Measurements from ENCODE around the gene RCL1. TPM values are rescaled to one million over a fixed set of nuclear protein-coding genes. Genes with fewer than 3 reads are reported as not detected.
"Not testable (repeated sequence)": the region's sequence is repeated elsewhere in the genome, so short reads cannot be mapped to it uniquely, and the experiment has no call there.

The RCL1 gene
- 10 to 100 TPM; 29.2 to 32.0 TPM for total RNA-seq
- polyA plus RNA-seq (ENCODE audit: insufficient read length in 2 of 2) = 10 to 100 TPM; 14.3 to 16.0 TPM
- long read RNA-seq, donor 1 = 0 reads
- long read RNA-seq, donor 2, partial matches to known transcripts = 0 of 4 reads
- long read RNA-seq, donor 2, other reads (novel, unspliced or antisense) = 0 of 4 reads
- long read RNA-seq, donor 3, partial matches to known transcripts = 5 of 8 reads
- long read RNA-seq, donor 3, other reads (novel, unspliced or antisense) = 0 of 8 reads
- long read RNA-seq, donor 4, transcript RCL1-204 (9 exons, 2,134 nt) = major isoform, 6 of 6 reads
- long read RNA-seq, donor 4, partial matches to known transcripts = 0 of 6 reads
- long read RNA-seq, donor 4, other reads (novel, unspliced or antisense) = 0 of 6 reads

- Histone ChIP-seq H3K9me3 (ENCODE audit: control insufficient read depth, insufficient read depth, low read length) (no peaks in the 10 kb centered on the region), H3K27ac (ENCODE audit: low read depth, low read length) (peak within 1 kb of the TSS; percentile 93), H3K4me1 (ENCODE audit: control insufficient read depth, insufficient read depth, low read length) (peaks cover 6% of the 10 kb centered on the region), H3K36me3 (ENCODE audit: control insufficient read depth, insufficient read depth, low read length) (no peaks in the 10 kb centered on the region), H3K4me3 (ENCODE audit: low read depth, low read length) (peak within 1 kb of the TSS; percentile 91), H3K27me3 (ENCODE audit: control insufficient read depth, insufficient read depth, low read length) (no peaks in the 10 kb centered on the region)
- under 1% methylated on average over 106 of the region's 106 CpGs for WGBS (ENCODE audit: insufficient coverage)
- peak; percentile 87 to 98 (median 94) for DNase-seq (ENCODE audit: low read depth in 4 of 6, low spot score in 6 of 6)
Observed at GRCh38 chr9:4792572-4793458, at the start of gene RCL1. TSS of gene RCL1 (plus strand) at chr9:4792944. CDS start at chr9:4793092, 148 bp downstream.

GRCh38 chr9:4743131-4743875, 49.4 kb upstream of the RCL1 start:
- DNase-seq (ENCODE audit: low read depth in 4 of 6, low spot score in 6 of 6) = peak in 2 of 6 donors; percentile 11 to 23
- WGBS (ENCODE audit: insufficient coverage) = 47% methylated on average over 3 of the region's 5 CpGs
- no peak overlapping the region for H3K27ac ChIP-seq (ENCODE audit: low read depth, low read length)

GRCh38 chr9:4746278-4747030, 46.3 kb upstream of the RCL1 start:
- H3K4me1 ChIP-seq (ENCODE audit: control insufficient read depth, insufficient read depth, low read length) = peaks cover 10% of the 10 kb centered on the region
- no peaks in the 10 kb centered on the region for H3K27me3 ChIP-seq (ENCODE audit: control insufficient read depth, insufficient read depth, low read length)
- DNase-seq (ENCODE audit: low read depth in 4 of 6, low spot score in 6 of 6) = no peak
- H3K27ac ChIP-seq (ENCODE audit: low read depth, low read length) = no peak overlapping the region
- no peak overlapping the region for H3K4me3 ChIP-seq (ENCODE audit: low read depth, low read length)
- no CpG with 5 or more reads among the region's 2 CpGs for WGBS (ENCODE audit: insufficient coverage)
- no peaks in the 10 kb centered on the region for H3K9me3 ChIP-seq (ENCODE audit: control insufficient read depth, insufficient read depth, low read length)
- H3K36me3 ChIP-seq (ENCODE audit: control insufficient read depth, insufficient read depth, low read length) = no peaks in the 10 kb centered on the region

More at GRCh38 chr9:4743131-4743875, 49.4 kb upstream of the RCL1 start:
- Histone ChIP-seq H3K9me3 (ENCODE audit: control insufficient read depth, insufficient read depth, low read length) (no peaks in the 10 kb centered on the region), H3K27me3 (ENCODE audit: control insufficient read depth, insufficient read depth, low read length) (no peaks in the 10 kb centered on the region), H3K4me3 (ENCODE audit: low read depth, low read length) (no peak overlapping the region), H3K36me3 (ENCODE audit: control insufficient read depth, insufficient read depth, low read length) (no peaks in the 10 kb centered on the region), H3K4me1 (ENCODE audit: control insufficient read depth, insufficient read depth, low read length) (peaks cover 22% of the 10 kb centered on the region)

GRCh38 chr9:4748612-4749011, 44.1 kb upstream of the RCL1 start:
- DNase-seq (ENCODE audit: low read depth in 4 of 6, low spot score in 6 of 6) = no peak
- Histone ChIP-seq H3K4me3 (ENCODE audit: low read depth, low read length) (no peak overlapping the region), H3K4me1 (ENCODE audit: control insufficient read depth, insufficient read depth, low read length) (no peaks in the 10 kb centered on the region), H3K36me3 (ENCODE audit: control insufficient read depth, insufficient read depth, low read length) (no peaks in the 10 kb centered on the region), H3K27me3 (ENCODE audit: control insufficient read depth, insufficient read depth, low read length) (no peaks in the 10 kb centered on the region), H3K9me3 (ENCODE audit: control insufficient read depth, insufficient read depth, low read length) (no peaks in the 10 kb centered on the region), H3K27ac (ENCODE audit: low read depth, low read length) (no peak overlapping the region)
- 97% methylated on average over 5 of the region's 5 CpGs for WGBS (ENCODE audit: insufficient coverage)

GRCh38 chr9:4750023-4750673, 42.6 kb upstream of the RCL1 start:
- no peaks in the 10 kb centered on the region for H3K9me3 ChIP-seq (ENCODE audit: control insufficient read depth, insufficient read depth, low read length)
- H3K4me3 ChIP-seq (ENCODE audit: low read depth, low read length) = no peak overlapping the region
- no peaks in the 10 kb centered on the region for H3K36me3 ChIP-seq (ENCODE audit: control insufficient read depth, insufficient read depth, low read length)
- DNase-seq (ENCODE audit: low read depth in 4 of 6, low spot score in 6 of 6) = peak in 2 of 6 donors; percentile 63 to 72
- H3K27ac ChIP-seq (ENCODE audit: low read depth, low read length) = no peak overlapping the region
- no peaks in the 10 kb centered on the region for H3K27me3 ChIP-seq (ENCODE audit: control insufficient read depth, insufficient read depth, low read length)
- H3K4me1 ChIP-seq (ENCODE audit: control insufficient read depth, insufficient read depth, low read length) = no peaks in the 10 kb centered on the region
- WGBS (ENCODE audit: insufficient coverage) = 74% methylated on average over 3 of the region's 8 CpGs

- DNase-seq (ENCODE audit: low read depth in 4 of 6, low spot score in 6 of 6); H3K36me3 ChIP-seq (ENCODE audit: control insufficient read depth, insufficient read depth, low read length); H3K27ac ChIP-seq (ENCODE audit: low read depth, low read length); H3K27me3 ChIP-seq (ENCODE audit: control insufficient read depth, insufficient read depth, low read length); H3K4me1 ChIP-seq (ENCODE audit: control insufficient read depth, insufficient read depth, low read length); H3K4me3 ChIP-seq (ENCODE audit: low read depth, low read length); H3K9me3 ChIP-seq (ENCODE audit: control insufficient read depth, insufficient read depth, low read length): not testable (repeated sequence)
Observed at GRCh38 chr9:4754530-4754929, 38.2 kb upstream of the RCL1 start.

GRCh38 chr9:4755026-4755609, 37.6 kb upstream of the RCL1 start:
- 100% methylated on average over 1 of the region's 5 CpGs for WGBS (ENCODE audit: insufficient coverage)
- H3K27me3 ChIP-seq (ENCODE audit: control insufficient read depth, insufficient read depth, low read length) = no peaks in the 10 kb centered on the region
- H3K4me3 ChIP-seq (ENCODE audit: low read depth, low read length) = no peak overlapping the region
- H3K27ac ChIP-seq (ENCODE audit: low read depth, low read length) = no peak overlapping the region
- no peaks in the 10 kb centered on the region for H3K9me3 ChIP-seq (ENCODE audit: control insufficient read depth, insufficient read depth, low read length)
- no peaks in the 10 kb centered on the region for H3K4me1 ChIP-seq (ENCODE audit: control insufficient read depth, insufficient read depth, low read length)
- DNase-seq (ENCODE audit: low read depth in 4 of 6, low spot score in 6 of 6) = no peak
- H3K36me3 ChIP-seq (ENCODE audit: control insufficient read depth, insufficient read depth, low read length) = no peaks in the 10 kb centered on the region

GRCh38 chr9:4756420-4756819, 36.3 kb upstream of the RCL1 start:
- no peaks in the 10 kb centered on the region for H3K4me1 ChIP-seq (ENCODE audit: control insufficient read depth, insufficient read depth, low read length)
- no peaks in the 10 kb centered on the region for H3K36me3 ChIP-seq (ENCODE audit: control insufficient read depth, insufficient read depth, low read length)
- H3K27me3 ChIP-seq (ENCODE audit: control insufficient read depth, insufficient read depth, low read length) = no peaks in the 10 kb centered on the region
- H3K4me3 ChIP-seq (ENCODE audit: low read depth, low read length) = no peak overlapping the region
- no peak for DNase-seq (ENCODE audit: low read depth in 4 of 6, low spot score in 6 of 6)
- no peak overlapping the region for H3K27ac ChIP-seq (ENCODE audit: low read depth, low read length)
- H3K9me3 ChIP-seq (ENCODE audit: control insufficient read depth, insufficient read depth, low read length) = no peaks in the 10 kb centered on the region
- WGBS (ENCODE audit: insufficient coverage) = no CpG with 5 or more reads among the region's 4 CpGs

All from spinal cord (tissue), 10 donors.